Endothelial cell (in vitro differentiated cells): ENCODE data around the gene FXYD4. TPM values are rescaled to one million over a fixed set of nuclear protein-coding genes. Genes with fewer than 3 reads are reported as not detected.
"Not testable (repeated sequence)": the region's sequence is repeated elsewhere in the genome, so short reads cannot be mapped to it uniquely, and the experiment has no call there.

Experiments used
- DNase-seq: peaks from one replicate; pipeline ENCODE4 v3.0.0; 2021; ENCODE audit warnings: low spot score
- H3K27ac Mint-ChIP-seq: one replicate; pipeline ENCODE4 v1.8.0; 2021; ENCODE audit warnings: mixed read lengths, inconsistent platforms; ENCODE audit not compliant: unreplicated experiment
- H3K27me3 Mint-ChIP-seq: one replicate; pipeline ENCODE4 v1.8.0; 2021; ENCODE audit warnings: mild to moderate bottlenecking, moderate library complexity, mixed read lengths, inconsistent platforms; ENCODE audit not compliant: unreplicated experiment
- H3K36me3 Mint-ChIP-seq: one replicate; pipeline ENCODE4 v1.8.0; 2021; ENCODE audit warnings: mild to moderate bottlenecking, low read depth, mixed read lengths, inconsistent platforms; ENCODE audit not compliant: unreplicated experiment
- H3K4me1 Mint-ChIP-seq: one replicate; pipeline ENCODE4 v1.8.0; 2021; ENCODE audit warnings: mild to moderate bottlenecking, mixed read lengths, inconsistent platforms; ENCODE audit not compliant: unreplicated experiment
- H3K4me3 Mint-ChIP-seq: one replicate; pipeline ENCODE4 v1.8.0; 2021; ENCODE audit warnings: mild to moderate bottlenecking, mixed read lengths, inconsistent platforms; ENCODE audit not compliant: unreplicated experiment
- H3K9me3 Mint-ChIP-seq: one replicate; pipeline ENCODE4 v1.8.0; 2021; ENCODE audit warnings: mixed read lengths, inconsistent platforms; ENCODE audit not compliant: unreplicated experiment
- CTCF ChIP-seq: fragments of 200-600 bp; sonication (generic); IDR thresholded peaks from one replicate; pipeline ENCODE4 v1.5.0; 2021; ENCODE audit warnings: antibody characterized with exemption; ENCODE audit not compliant: unreplicated experiment
- total RNA-seq: library from RNA; stranded (reverse); fragmentation: NEBNext Ultra II Directional; extraction: Animal tissue kit (Norgen Biotek cat#: 25700); gene quantifications from one replicate; pipeline ENCODE4 v1.2.1, GENCODE V29; 2021; ENCODE audit not compliant: unreplicated experiment

Gene FXYD4
- total RNA-seq, 1 donor from 2014 or later, result not detected

GRCh38 chr10:43417950-43418768 is 46.7 kb downstream of the FXYD4 start:
- H3K4me3 Mint-ChIP-seq, result no peak overlapping the region
- H3K9me3 Mint-ChIP-seq, result no peaks in the 10 kb centered on the region
- TF ChIP-seq CTCF, result no peak
- peaks cover 3% of the 10 kb centered on the region for H3K27me3 Mint-ChIP-seq
- DNase-seq, result no peak
- H3K36me3 Mint-ChIP-seq, result no peaks in the 10 kb centered on the region
- no peaks in the 10 kb centered on the region for H3K4me1 Mint-ChIP-seq
- no peak overlapping the region for H3K27ac Mint-ChIP-seq

GRCh38 chr10:43419997-43420368 is 48.5 kb downstream of the FXYD4 start:
- no peak for TF ChIP-seq CTCF
- H3K36me3 Mint-ChIP-seq, result peaks cover 4% of the 10 kb centered on the region
- H3K4me3 Mint-ChIP-seq, result no peak overlapping the region
- H3K27ac Mint-ChIP-seq, result no peak overlapping the region
- no peaks in the 10 kb centered on the region for H3K4me1 Mint-ChIP-seq
- peaks cover 3% of the 10 kb centered on the region for H3K27me3 Mint-ChIP-seq
- no peaks in the 10 kb centered on the region for H3K9me3 Mint-ChIP-seq
- no peak for DNase-seq

- Mint-ChIP-seq H3K27ac (no peak overlapping the region), H3K27me3 (peaks cover 3% of the 10 kb centered on the region), H3K9me3 (no peaks in the 10 kb centered on the region), H3K4me3 (peak overlapping the region; percentile 73), H3K36me3 (peaks cover 4% of the 10 kb centered on the region), H3K4me1 (no peaks in the 10 kb centered on the region)
- DNase-seq, result peak; percentile 59
- no peak for TF ChIP-seq CTCF
Observed at GRCh38 chr10:43420369-43421200, 49.1 kb downstream of the FXYD4 start.

GRCh38 chr10:43421201-43421507 is 49.7 kb downstream of the FXYD4 start:
- Mint-ChIP-seq H3K4me1 (no peaks in the 10 kb centered on the region), H3K27ac (no peak overlapping the region), H3K4me3 (peak overlapping the region; percentile 73), H3K36me3 (peaks cover 4% of the 10 kb centered on the region), H3K9me3 (no peaks in the 10 kb centered on the region), H3K27me3 (peaks cover 3% of the 10 kb centered on the region)
- no peak for DNase-seq
- no peak for TF ChIP-seq CTCF

GRCh38 chr10:43421519-43421918 is 50.1 kb downstream of the FXYD4 start:
- H3K27ac Mint-ChIP-seq, result no peak overlapping the region
- no peak for DNase-seq
- no peaks in the 10 kb centered on the region for H3K9me3 Mint-ChIP-seq
- no peak overlapping the region for H3K4me3 Mint-ChIP-seq
- H3K4me1 Mint-ChIP-seq, result no peaks in the 10 kb centered on the region
- H3K36me3 Mint-ChIP-seq, result peaks cover 4% of the 10 kb centered on the region
- no peak for TF ChIP-seq CTCF
- peaks cover 3% of the 10 kb centered on the region for H3K27me3 Mint-ChIP-seq

GRCh38 chr10:43421944-43422343 is 50.5 kb downstream of the FXYD4 start:
- DNase-seq, H3K27ac Mint-ChIP-seq, H3K4me1 Mint-ChIP-seq, H3K27me3 Mint-ChIP-seq, H3K4me3 Mint-ChIP-seq, H3K9me3 Mint-ChIP-seq, H3K36me3 Mint-ChIP-seq: not testable (repeated sequence)
